GM23338 (cell line): ENCODE measurements around the gene GSTM1.
"Not testable (repeated sequence)": the region's sequence is repeated elsewhere in the genome, so short reads cannot be mapped to it uniquely, and the experiment has no call there.

Experiments used
- CREB1 ChIP-seq: fragments of 250-450 bp; sonication (Bioruptor Pico); IDR thresholded peaks from 2 replicates; pipeline ENCODE4 v1.5.0; 2020; ENCODE audit warnings: low read depth, mild to moderate bottlenecking, moderate library complexity
- EZH2 ChIP-seq: fragments of 200-600 bp; sonication (generic); IDR thresholded peaks from one replicate; pipeline ENCODE4 v1.8.0; 2017; ENCODE audit warnings: antibody characterized with exemption, mild to moderate bottlenecking, low read depth; ENCODE audit not compliant: unreplicated experiment
- EZH2phosphoT487 ChIP-seq: fragments of 200-600 bp; sonication (generic); IDR thresholded peaks from one replicate; pipeline ENCODE4 v1.8.1; 2018; ENCODE audit warnings: antibody characterized with exemption; ENCODE audit not compliant: unreplicated experiment
- JUNB ChIP-seq: IDR thresholded peaks from one replicate; pipeline ENCODE4 v1.6.1; 2016; ENCODE audit warnings: antibody characterized with exemption; ENCODE audit not compliant: unreplicated experiment
- NANOG ChIP-seq: IDR thresholded peaks from 2 replicates; pipeline ENCODE4 v1.6.1; 2016; ENCODE audit warnings: antibody characterized with exemption, borderline replicate concordance
- POLR2AphosphoS5 ChIP-seq: IDR thresholded peaks from 2 replicates; pipeline ENCODE4 v1.6.1; 2016; ENCODE audit warnings: antibody characterized with exemption, low read depth
- REST ChIP-seq: IDR thresholded peaks from one replicate; pipeline ENCODE4 v1.6.1; 2018; ENCODE audit warnings: antibody characterized with exemption; ENCODE audit not compliant: unreplicated experiment
- STAT1 ChIP-seq: IDR thresholded peaks from one replicate; pipeline ENCODE4 v1.6.1; 2016; ENCODE audit warnings: antibody characterized with exemption; ENCODE audit not compliant: unreplicated experiment
- ZNF331 ChIP-seq: fragments of 250-450 bp; sonication (Bioruptor Pico); IDR thresholded peaks from 2 replicates; pipeline ENCODE4 v1.5.0; 2020; ENCODE audit warnings: low read depth, mild to moderate bottlenecking, moderate library complexity
- TF ChIP-seq, protein P1 (sequence below), 2 experiments: fragments of 200-600 bp in 1 of 2; sonication (generic) in 1 of 2; conservative IDR thresholded peaks; 2 replicates each; pipeline versions ENCODE4 v1.5.1 to v1.6.1; 2016 to 2017; ENCODE audit warnings: antibody characterized with exemption in 2 of 2, low read depth in 2 of 2, mild to moderate bottlenecking in 2 of 2, moderate library complexity in 1 of 2
- TF ChIP-seq, protein P2 (sequence below): IDR thresholded peaks from 2 replicates; pipeline ENCODE4 v1.6.1; 2016; ENCODE audit warnings: antibody characterized with exemption

DNA sequence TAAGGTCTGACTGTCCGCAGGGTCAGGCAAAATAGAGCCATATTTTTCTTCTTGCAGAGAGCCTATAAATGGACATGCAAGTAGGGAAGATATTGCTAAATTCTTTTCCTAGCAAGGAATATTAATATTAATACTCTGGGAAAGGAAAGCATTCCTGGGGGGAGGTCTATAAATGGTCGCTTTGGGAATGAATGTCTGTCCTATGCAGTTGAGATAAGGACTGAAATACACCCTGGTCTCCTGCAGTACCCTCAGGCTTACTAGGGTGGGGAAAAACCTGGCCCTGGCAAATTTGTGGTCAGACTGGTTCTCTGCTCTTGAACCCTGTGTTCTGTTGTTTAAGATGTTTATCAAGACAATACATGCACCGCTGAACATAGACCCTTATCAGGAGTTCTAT, 15.3 kb downstream of the GSTM1 start:
- TF ChIP-seq, protein P1, sequence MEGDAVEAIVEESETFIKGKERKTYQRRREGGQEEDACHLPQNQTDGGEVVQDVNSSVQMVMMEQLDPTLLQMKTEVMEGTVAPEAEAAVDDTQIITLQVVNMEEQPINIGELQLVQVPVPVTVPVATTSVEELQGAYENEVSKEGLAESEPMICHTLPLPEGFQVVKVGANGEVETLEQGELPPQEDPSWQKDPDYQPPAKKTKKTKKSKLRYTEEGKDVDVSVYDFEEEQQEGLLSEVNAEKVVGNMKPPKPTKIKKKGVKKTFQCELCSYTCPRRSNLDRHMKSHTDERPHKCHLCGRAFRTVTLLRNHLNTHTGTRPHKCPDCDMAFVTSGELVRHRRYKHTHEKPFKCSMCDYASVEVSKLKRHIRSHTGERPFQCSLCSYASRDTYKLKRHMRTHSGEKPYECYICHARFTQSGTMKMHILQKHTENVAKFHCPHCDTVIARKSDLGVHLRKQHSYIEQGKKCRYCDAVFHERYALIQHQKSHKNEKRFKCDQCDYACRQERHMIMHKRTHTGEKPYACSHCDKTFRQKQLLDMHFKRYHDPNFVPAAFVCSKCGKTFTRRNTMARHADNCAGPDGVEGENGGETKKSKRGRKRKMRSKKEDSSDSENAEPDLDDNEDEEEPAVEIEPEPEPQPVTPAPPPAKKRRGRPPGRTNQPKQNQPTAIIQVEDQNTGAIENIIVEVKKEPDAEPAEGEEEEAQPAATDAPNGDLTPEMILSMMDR (conservative IDR thresholded peaks at IDR 0.05; ENCODE audit: low read depth in 2 of 2), result not testable (repeated sequence)
- TF ChIP-seq ZNF331; POLR2AphosphoS5; EZH2; REST; EZH2phosphoT487; STAT1; CREB1 (CRISPR knock-in tag); JUNB; NANOG: not testable (repeated sequence)
- TF ChIP-seq, protein P2, sequence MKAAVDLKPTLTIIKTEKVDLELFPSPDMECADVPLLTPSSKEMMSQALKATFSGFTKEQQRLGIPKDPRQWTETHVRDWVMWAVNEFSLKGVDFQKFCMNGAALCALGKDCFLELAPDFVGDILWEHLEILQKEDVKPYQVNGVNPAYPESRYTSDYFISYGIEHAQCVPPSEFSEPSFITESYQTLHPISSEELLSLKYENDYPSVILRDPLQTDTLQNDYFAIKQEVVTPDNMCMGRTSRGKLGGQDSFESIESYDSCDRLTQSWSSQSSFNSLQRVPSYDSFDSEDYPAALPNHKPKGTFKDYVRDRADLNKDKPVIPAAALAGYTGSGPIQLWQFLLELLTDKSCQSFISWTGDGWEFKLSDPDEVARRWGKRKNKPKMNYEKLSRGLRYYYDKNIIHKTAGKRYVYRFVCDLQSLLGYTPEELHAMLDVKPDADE, result not testable (repeated sequence)
